KOPT-K1 (cell line): ENCODE data around the gene LAMA3.

Experiments
- H3K27ac ChIP-seq: fragments of 200-600 bp; sonication (generic); 2 replicates; pipeline ENCODE4 v1.5.1; 2016; ENCODE audit warnings: antibody characterized with exemption, mild to moderate bottlenecking, low read depth, low read length; ENCODE audit not compliant: poor library complexity, severe bottlenecking
- H3K36me3 ChIP-seq: fragments of 200-600 bp; sonication (generic); 2 replicates; pipeline ENCODE4 v1.5.1; 2017; ENCODE audit warnings: antibody characterized with exemption, mild to moderate bottlenecking, low read length, moderate library complexity; ENCODE audit not compliant: insufficient read depth
- H3K9me3 ChIP-seq: fragments of 200-600 bp; sonication (generic); 2 replicates; pipeline ENCODE4 v1.5.1; 2017; ENCODE audit warnings: antibody characterized with exemption, low read length, mild to moderate bottlenecking; ENCODE audit not compliant: insufficient read depth, poor library complexity, severe bottlenecking

Gene LAMA3

DNA sequence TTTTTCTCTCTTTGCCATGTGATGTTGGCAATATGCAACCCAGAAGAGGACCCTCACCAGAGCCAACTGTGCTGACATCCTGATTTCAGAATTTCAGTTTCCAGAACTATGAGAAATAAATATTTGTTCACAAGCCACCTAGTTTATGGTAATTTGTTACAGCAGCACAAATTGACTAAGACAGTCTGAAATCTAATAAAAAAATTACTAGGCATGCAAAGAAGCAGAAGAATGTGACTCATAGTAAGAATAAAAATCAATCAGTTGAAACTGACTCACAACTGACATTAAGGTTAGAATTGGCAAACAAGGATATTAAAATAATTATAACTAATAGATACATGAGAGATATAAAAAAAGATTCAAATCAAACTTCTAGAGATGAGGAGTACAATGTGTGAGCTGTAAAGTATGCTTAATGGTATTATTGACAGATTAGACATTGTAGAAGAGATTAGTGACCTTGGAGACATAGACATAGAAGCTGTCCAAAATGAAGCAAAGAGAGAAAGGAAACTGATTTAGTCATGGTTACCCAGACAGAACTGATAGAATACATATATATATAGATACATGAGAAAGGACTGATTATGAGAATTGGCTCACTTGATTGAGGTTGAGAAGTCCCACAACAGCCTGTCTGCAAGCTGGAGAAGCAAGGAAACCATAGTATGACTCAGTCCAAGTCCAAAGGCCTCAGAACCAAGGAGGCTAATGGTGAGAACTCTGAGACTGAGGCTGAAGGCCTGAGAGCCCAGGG lies 297.5 kb downstream of the LAMA3 start:
- Histone ChIP-seq H3K9me3 (no peaks in the 10 kb centered on the region), H3K27ac (no peak overlapping the region), H3K36me3 (no peaks in the 10 kb centered on the region)

DNA sequence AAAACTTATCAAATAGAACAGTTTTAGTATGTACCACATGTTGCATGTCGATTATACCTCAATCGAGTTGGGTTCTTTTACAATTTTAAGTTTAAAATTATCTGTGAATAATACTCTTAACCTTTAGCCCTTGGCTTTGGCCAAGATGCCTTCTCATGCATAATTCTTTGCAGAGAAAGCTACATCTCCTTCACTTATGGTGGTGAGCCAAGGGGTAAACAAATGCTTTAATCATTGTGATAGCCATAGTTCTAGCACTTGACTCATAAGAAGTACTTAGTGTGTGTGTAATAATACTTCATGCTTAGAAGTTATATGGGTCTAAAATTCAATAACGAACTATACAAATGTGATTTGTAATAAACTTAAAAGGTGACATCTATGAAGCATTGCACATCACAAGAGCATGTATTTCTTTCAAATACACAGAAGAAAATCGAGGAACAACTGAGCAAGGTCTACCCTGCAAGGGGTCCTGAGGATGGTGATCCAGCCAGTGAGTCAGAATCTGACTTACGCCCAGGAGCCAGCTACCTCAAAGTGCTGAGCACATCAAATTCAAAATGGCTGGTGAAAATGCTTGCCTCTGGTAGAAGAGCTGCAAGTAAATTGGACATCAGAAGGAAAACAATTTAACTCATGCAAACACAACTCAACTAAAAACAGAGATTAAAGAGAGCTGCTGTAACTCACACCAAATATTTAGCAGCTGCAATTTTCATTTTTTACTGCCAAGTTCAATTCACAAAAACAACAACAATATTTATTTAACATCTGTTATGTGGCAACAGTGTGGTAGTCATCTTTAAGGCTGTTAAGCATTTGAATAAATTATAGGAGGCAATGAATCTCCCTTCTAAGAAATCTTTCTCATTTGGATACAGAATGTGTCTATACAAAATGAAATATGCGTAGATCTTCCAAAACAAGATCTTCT lies 301.5 kb downstream of the LAMA3 start:
- Histone ChIP-seq H3K36me3 (no peaks in the 10 kb centered on the region), H3K9me3 (no peaks in the 10 kb centered on the region), H3K27ac (no peak overlapping the region)

DNA sequence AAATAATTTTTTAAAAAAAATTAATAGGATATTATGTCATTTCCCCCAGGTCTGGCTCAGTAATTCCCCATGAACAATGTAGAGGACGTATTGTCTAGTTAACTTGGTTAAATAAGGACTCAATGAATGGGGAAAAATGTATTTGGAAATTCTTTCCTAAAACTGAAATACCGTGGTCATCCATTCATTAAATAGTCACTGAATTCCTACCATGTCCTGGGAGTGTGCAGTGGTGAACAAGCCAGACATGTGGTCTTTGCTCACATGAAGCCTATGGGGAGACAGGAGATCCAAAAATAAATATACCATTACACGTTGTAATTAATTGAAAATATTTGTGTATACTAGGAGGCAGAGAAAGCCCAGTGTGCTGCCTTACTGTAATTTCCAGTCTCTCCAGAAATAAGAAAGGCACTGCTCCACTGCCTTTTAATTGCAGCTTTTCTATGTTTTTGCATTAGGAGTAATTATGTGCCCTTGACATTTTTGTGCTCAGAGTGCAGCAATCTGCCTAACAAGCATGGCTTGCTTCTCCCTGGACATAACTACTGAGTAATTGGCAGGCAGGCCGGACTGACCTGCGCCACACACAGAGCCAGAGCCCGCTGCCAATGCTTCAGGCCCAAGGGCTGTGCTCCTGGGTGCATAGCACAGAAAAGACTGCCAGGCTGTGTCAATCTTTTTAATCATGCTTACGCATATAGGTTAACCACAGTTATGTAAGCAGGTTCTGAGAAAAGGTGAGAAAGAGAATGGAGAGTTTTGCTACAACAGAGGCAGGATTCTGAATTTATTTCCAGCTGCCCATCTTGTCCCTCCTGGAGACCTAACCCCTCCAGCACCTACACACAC lies 303.1 kb downstream of the LAMA3 start:
- Histone ChIP-seq H3K36me3 (no peaks in the 10 kb centered on the region), H3K9me3 (no peaks in the 10 kb centered on the region), H3K27ac (no peak overlapping the region)

- H3K27ac ChIP-seq: no peak overlapping the region
- no peaks in the 10 kb centered on the region for H3K36me3 ChIP-seq
Measured at GRCh38 chr18:23992941-23993280, 303.7 kb downstream of the LAMA3 start.

DNA sequence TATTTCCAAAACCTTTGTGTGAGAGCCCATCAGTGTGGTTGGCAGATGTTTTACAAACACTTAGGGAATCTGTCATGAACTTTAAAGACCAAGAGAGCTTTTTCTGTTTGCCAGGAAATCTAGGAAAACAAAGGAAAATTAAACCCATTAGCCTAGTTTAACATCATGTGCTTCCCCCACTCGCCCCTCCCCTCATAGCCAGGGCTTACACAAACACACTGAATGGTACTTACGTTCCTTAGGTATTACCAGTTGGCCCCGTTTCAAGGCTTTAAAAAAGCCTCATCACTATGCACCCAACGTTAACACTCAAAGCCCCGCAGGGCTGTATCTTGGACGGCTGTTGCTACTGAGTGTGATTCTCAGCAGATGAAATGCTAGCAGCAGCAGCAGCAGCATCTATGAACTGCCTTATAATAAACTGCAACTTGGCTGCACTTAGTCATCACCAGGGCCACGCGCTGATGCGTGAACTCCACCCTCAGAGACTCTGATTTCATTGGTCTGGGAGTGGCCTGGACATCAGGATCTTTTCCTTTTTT lies 305.2 kb downstream of the LAMA3 start:
- Histone ChIP-seq H3K9me3 (no peaks in the 10 kb centered on the region), H3K27ac (no peak overlapping the region), H3K36me3 (no peaks in the 10 kb centered on the region)

More at GRCh38 chr18:23992941-23993280, 303.7 kb downstream of the LAMA3 start:
- no peaks in the 10 kb centered on the region for H3K9me3 ChIP-seq

GRCh38 chr18:23995180-23995579 lies 305.9 kb downstream of the LAMA3 start:
- Histone ChIP-seq H3K27ac (no peak overlapping the region), H3K36me3 (no peaks in the 10 kb centered on the region), H3K9me3 (no peaks in the 10 kb centered on the region)

DNA sequence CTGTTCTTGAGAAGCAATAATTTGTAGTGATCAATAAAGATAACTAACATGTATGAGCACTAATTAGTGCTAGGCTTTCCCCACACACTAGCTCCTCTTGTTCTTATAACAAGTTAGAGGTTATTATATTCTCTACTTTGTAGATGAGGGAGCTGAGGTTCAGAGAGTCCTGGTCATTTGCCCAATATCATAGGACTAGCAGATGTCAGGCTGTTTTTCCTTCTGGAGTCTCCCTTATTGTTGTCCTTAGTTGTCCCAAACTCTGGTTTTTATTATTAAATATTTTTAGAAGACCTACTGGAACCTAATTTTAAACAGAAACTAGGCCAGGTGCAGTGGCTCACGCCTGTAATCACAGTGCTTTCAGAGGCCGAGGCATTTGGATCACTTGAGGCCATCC lies 308.8 kb downstream of the LAMA3 start:
- no peak overlapping the region for H3K27ac ChIP-seq
- H3K9me3 ChIP-seq: no peaks in the 10 kb centered on the region
- H3K36me3 ChIP-seq: no peaks in the 10 kb centered on the region

- H3K9me3 ChIP-seq: no peaks in the 10 kb centered on the region
- no peaks in the 10 kb centered on the region for H3K36me3 ChIP-seq
- no peak overlapping the region for H3K27ac ChIP-seq
Measured at GRCh38 chr18:23998820-23999219, 309.6 kb downstream of the LAMA3 start.

DNA sequence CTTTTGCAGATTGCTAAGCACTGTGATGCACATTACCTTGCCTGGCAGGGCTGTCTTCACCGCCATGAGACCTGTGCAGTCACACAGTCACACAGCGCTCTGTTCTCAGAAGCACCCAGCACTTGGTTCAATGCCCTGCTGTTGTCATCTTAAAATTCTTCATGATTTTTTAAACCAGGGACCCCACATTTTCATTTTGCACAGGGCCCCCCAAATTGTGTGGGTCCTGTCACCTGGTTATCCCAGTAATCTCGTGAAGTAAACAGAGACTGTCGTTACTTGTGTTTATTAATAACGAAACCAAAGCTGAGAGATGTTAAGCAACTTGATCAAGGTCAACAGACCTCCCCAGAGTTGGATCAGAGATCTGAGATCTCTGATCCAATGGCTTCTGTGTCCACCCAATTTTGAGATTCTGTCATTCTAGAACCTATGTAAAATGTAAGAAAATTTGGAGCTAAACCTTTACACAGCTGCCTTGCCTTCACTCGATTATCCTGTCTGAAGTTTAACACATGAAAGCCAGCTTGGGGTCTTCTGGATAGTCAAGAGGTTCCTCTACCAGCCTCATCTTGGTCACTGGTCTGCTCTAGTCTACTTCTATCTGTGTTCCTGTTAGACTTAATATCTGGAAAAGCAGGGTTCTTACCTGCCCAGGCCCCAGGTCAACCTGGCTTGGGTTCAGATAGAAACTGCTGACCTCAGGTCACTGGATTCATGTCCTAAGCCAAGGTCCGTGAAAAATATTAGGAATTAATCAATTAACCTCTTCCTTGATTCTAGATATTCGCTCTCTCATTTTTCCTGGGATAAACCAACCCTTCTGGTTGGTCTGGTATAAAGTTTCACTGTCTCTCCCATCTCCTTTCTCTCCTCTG lies 311.6 kb downstream of the LAMA3 start:
- H3K27ac ChIP-seq: no peak overlapping the region

GRCh38 chr18:24002479-24002878 lies 313.2 kb downstream of the LAMA3 start:
- no peak overlapping the region for H3K27ac ChIP-seq
- H3K9me3 ChIP-seq: no peaks in the 10 kb centered on the region
- no peaks in the 10 kb centered on the region for H3K36me3 ChIP-seq

More for the DNA sequence above, 311.6 kb downstream of the LAMA3 start:
- no peaks in the 10 kb centered on the region for H3K9me3 ChIP-seq
- no peaks in the 10 kb centered on the region for H3K36me3 ChIP-seq

GRCh38 chr18:24003288-24003687 lies 314.0 kb downstream of the LAMA3 start:
- Histone ChIP-seq H3K27ac (no peak overlapping the region), H3K36me3 (no peaks in the 10 kb centered on the region), H3K9me3 (no peaks in the 10 kb centered on the region)

DNA sequence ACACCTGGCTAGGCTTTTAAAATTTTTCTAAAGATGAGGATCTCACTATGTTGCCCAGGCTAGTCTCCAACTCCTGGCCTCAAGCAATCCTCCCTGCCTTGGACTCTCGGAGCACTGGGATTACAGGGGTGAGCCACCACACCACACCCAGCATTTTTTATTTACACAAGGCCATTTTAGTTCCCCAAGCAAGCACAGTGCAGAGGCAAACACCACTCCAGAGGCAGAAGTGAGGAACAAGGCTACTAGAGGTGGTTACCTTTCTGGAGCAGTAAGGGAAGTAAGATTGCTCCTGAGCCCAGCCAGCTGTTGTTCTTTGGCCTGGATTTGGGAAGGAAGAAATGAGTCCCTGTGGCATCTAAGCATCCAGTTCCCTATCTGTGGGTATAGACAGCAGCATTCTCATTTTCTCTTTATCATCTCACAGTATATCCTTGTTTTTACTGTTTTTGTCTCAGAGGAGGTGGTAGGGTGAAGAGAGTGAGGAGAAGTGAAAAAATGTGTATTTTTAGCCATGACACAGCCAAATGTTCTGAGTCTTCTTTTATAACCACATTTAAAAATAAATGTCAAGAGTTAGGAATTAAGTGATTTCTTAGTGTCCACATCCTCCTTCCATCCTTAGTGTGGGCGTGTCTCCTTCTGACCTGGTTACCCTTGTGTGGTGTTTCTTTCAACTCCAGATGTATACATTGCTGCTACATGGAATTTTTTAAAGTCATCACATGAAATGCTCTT lies 314.8 kb downstream of the LAMA3 start:
- no peaks in the 10 kb centered on the region for H3K9me3 ChIP-seq
- no peak overlapping the region for H3K27ac ChIP-seq
- no peaks in the 10 kb centered on the region for H3K36me3 ChIP-seq
